NCI-H2227 treated with DMSO at 0.1 percent for 48 hours (cell line): ENCODE measurements around the gene MBD3L5.
"Not testable (repeated sequence)": the region's sequence is repeated elsewhere in the genome, so short reads cannot be mapped to it uniquely, and the experiment has no call there.

Source experiments
- DNase-seq: peaks from one replicate; lab custom pipeline; 2025; lab: John Stamatoyannopoulos, UW

The MBD3L5 gene

GRCh38 chr19:7030278-7030677 is at the start of gene MBD3L5:
MBD3L5 (plus strand) TSS chr19:7030578; CDS start chr19:7030612, 34 bp downstream.
- not testable (repeated sequence) for DNase-seq

- DNase-seq, result no peak
Measured at GRCh38 chr19:6983448-6983847, 46.9 kb upstream of the MBD3L5 start.

GRCh38 chr19:6987850-6988249 is 42.5 kb upstream of the MBD3L5 start:
- no peak for DNase-seq

GRCh38 chr19:6988257-6988656 is 42.1 kb upstream of the MBD3L5 start:
- no peak for DNase-seq

GRCh38 chr19:6995054-6995453 is 35.3 kb upstream of the MBD3L5 start:
- no peak for DNase-seq

- no peak for DNase-seq
Measured at GRCh38 chr19:6996810-6997209, 33.6 kb upstream of the MBD3L5 start.

- no peak for DNase-seq
Measured at GRCh38 chr19:6997679-6998445, 32.5 kb upstream of the MBD3L5 start.

- DNase-seq, result no peak
Measured at GRCh38 chr19:6999933-7000332, 30.4 kb upstream of the MBD3L5 start.

GRCh38 chr19:7000333-7000732 is 30.0 kb upstream of the MBD3L5 start:
- DNase-seq, result no peak

GRCh38 chr19:7000816-7001215 is 29.6 kb upstream of the MBD3L5 start:
- DNase-seq, result no peak

GRCh38 chr19:7004313-7004931 is 26.0 kb upstream of the MBD3L5 start:
- DNase-seq, result peak; percentile 22

GRCh38 chr19:7006135-7006704 is 24.2 kb upstream of the MBD3L5 start:
- no peak for DNase-seq

- DNase-seq, result no peak
Measured at GRCh38 chr19:7007859-7008258, 22.5 kb upstream of the MBD3L5 start.

GRCh38 chr19:7010722-7011593 is 19.4 kb upstream of the MBD3L5 start:
- DNase-seq, result no peak

- no peak for DNase-seq
Measured at GRCh38 chr19:7013678-7014077, 16.7 kb upstream of the MBD3L5 start.

GRCh38 chr19:7018828-7019227 is 11.6 kb upstream of the MBD3L5 start:
- no peak for DNase-seq

GRCh38 chr19:7021331-7021730 is 9.0 kb upstream of the MBD3L5 start, which contains the start of gene MBD3L2B:
MBD3L2B (minus strand) TSS chr19:7021431; CDS start chr19:7021397, 34 bp downstream.
- not testable (repeated sequence) for DNase-seq

- not testable (repeated sequence) for DNase-seq
Measured at GRCh38 chr19:7028790-7029189, 1.6 kb upstream of the MBD3L5 start.

- DNase-seq, result not testable (repeated sequence)
Measured at GRCh38 chr19:7040079-7040478, 9.7 kb downstream of the MBD3L5 start, which contains the start of gene MBD3L4. MBD3L4 (minus strand) TSS chr19:7040179; CDS start chr19:7040144, 35 bp downstream.

- not testable (repeated sequence) for DNase-seq
Measured at GRCh38 chr19:7041563-7041962, 11.2 kb downstream of the MBD3L5 start.

GRCh38 chr19:7049021-7049420 is 18.6 kb downstream of the MBD3L5 start, which contains the start of gene MBD3L2:
MBD3L2 (plus strand) TSS chr19:7049321; CDS start chr19:7049374, 53 bp downstream.
- not testable (repeated sequence) for DNase-seq

GRCh38 chr19:7051421-7051820 is 21.0 kb downstream of the MBD3L5 start:
- DNase-seq, result not testable (repeated sequence)
